BJ (cell line): Measurements from ENCODE around the gene FHOD1. TPM values are rescaled to one million over a fixed set of nuclear protein-coding genes. Genes with fewer than 3 reads are reported as not detected.

ENCODE experiments used
- CTCF ChIA-PET: fragments of 350-600 bp; formaldehyde crosslinking; extraction: SDS; loops from one replicate; lab custom pipeline; 2021; ENCODE audit warnings: antibody characterized with exemption, inconsistent platforms; lab: Yijun Ruan, JAX
- POLR2A ChIA-PET: fragments of 300-600 bp; sonication (Branson Sonifier 250); formaldehyde crosslinking; extraction: SDS; loops from one replicate; lab custom pipeline; 2021; ENCODE audit warnings: antibody characterized with exemption; lab: Charles Lee
- DNase-seq: peaks from one replicate; pipeline ENCODE4 v3.0.0-alpha.2; 2011; ENCODE audit warnings: low read depth
- H3K27me3 ChIP-seq: 2 replicates; pipeline ENCODE4 v1.6.0; 2011; ENCODE audit warnings: low read length; ENCODE audit not compliant: control insufficient read depth, insufficient read depth
- H3K36me3 ChIP-seq: 2 replicates; pipeline ENCODE4 v1.5.1; 2011; ENCODE audit warnings: low read length; ENCODE audit not compliant: control insufficient read depth, insufficient read depth
- H3K4me3 ChIP-seq: 2 replicates; pipeline ENCODE4 v1.5.1; 2011; ENCODE audit warnings: low read depth, mild to moderate bottlenecking, control low read depth, low read length
- CTCF ChIP-seq: IDR thresholded peaks from 2 replicates; pipeline ENCODE4 v1.5.1; 2011; ENCODE audit warnings: low read depth, mild to moderate bottlenecking, control low read depth, inconsistent platforms, low read length, moderate library complexity; ENCODE audit not compliant: insufficient read depth
- polyA plus RNA-seq: library from polyadenylated mRNA; depleted of rRNA; stranded (reverse); fragments of >200 nt; gene quantifications from 2 replicates; pipeline ENCODE4 v1.2.3, GENCODE V29; 2011

Gene FHOD1
- polyA plus RNA-seq, 1 experiment: 23.0 TPM

GRCh38 chr16:67188798-67189197, 58.5 kb downstream of the FHOD1 start:
- H3K4me3 ChIP-seq: no peak overlapping the region
- DNase-seq: no peak
- no peaks in the 10 kb centered on the region for H3K36me3 ChIP-seq
- no peak for TF ChIP-seq CTCF
- no peaks in the 10 kb centered on the region for H3K27me3 ChIP-seq
- POLR2A ChIA-PET: no interaction called here
- CTCF ChIA-PET: interaction anchor here (2.1 to 2.6 kb wide), 2 partner anchors 9 to 34 kb away, joined by 7 to 9 read pairs; partner anchors contain the start of gene ELMO3

- POLR2A ChIA-PET: no interaction called here
- Histone ChIP-seq H3K36me3 (no peaks in the 10 kb centered on the region), H3K4me3 (no peak overlapping the region), H3K27me3 (no peaks in the 10 kb centered on the region)
- CTCF ChIA-PET: interaction anchor here (1.7 to 2.6 kb wide), 3 partner anchors 9 to 33 kb away, joined by 6 to 9 read pairs (median 7); partner anchors contain the start of gene ELMO3
- no peak for DNase-seq
- TF ChIP-seq CTCF: no peak
Measured at GRCh38 chr16:67188323-67188722, 59.0 kb downstream of the FHOD1 start.

- no peak for DNase-seq
- H3K27me3 ChIP-seq: no peaks in the 10 kb centered on the region
- POLR2A ChIA-PET: no interaction called here
- H3K4me3 ChIP-seq: no peak overlapping the region
- no peaks in the 10 kb centered on the region for H3K36me3 ChIP-seq
- no peak for TF ChIP-seq CTCF
- CTCF ChIA-PET: interaction anchor here (1.1 to 2.6 kb wide), 7 partner anchors 10 to 292 kb away, joined by 3 to 17 read pairs (median 6); partner anchors contain the start of gene ELMO3
Measured at GRCh38 chr16:67187175-67187890, 59.9 kb downstream of the FHOD1 start.

GRCh38 chr16:67186550-67186950, 60.7 kb downstream of the FHOD1 start:
- CTCF ChIA-PET: interaction anchor here (1.1 to 3.1 kb wide), 10 partner anchors 11 to 291 kb away, joined by 3 to 17 read pairs (median 6); partner anchors contain the start of genes CES4A and ELMO3
- POLR2A ChIA-PET: no interaction called here
- no peak for TF ChIP-seq CTCF
- Histone ChIP-seq H3K4me3 (no peak overlapping the region), H3K36me3 (no peaks in the 10 kb centered on the region), H3K27me3 (no peaks in the 10 kb centered on the region)
- no peak for DNase-seq

GRCh38 chr16:67185651-67186134, 61.6 kb downstream of the FHOD1 start:
- CTCF ChIA-PET: interaction anchor here (0.8 to 3.1 kb wide), 34 partner anchors 9 to 304 kb away, joined by 3 to 26 read pairs (median 4); partner anchors contain the start of genes B3GNT9, CES3, CES4A and NOL3
- no peak overlapping the region for H3K4me3 ChIP-seq
- POLR2A ChIA-PET: no interaction called here

More at GRCh38 chr16:67185651-67186134, 61.6 kb downstream of the FHOD1 start:
- H3K27me3 ChIP-seq: no peaks in the 10 kb centered on the region
- no peaks in the 10 kb centered on the region for H3K36me3 ChIP-seq
- no peak for TF ChIP-seq CTCF
- no peak for DNase-seq
